Astrocyte (in vitro differentiated cells and primary cell): Measurements from ENCODE around the gene TSC22D3. TPM values are rescaled to one million over a fixed set of nuclear protein-coding genes. Genes with fewer than 3 reads are reported as not detected.

ENCODE experiments used
- DNase-seq: peaks from one replicate; pipeline ENCODE4 v3.0.0-alpha.2; 2010; ENCODE audit warnings: low read depth
- FAIRE-seq: peaks from 2 replicates; lab custom pipeline; 2011; peaks lifted over from hg19 to GRCh38; lab: Jason Lieb, UNC
- H2AFZ ChIP-seq: 2 replicates; pipeline ENCODE4 v1.6.0; 2012; ENCODE audit warnings: low read depth, low read length, inconsistent platforms
- H3K27ac ChIP-seq: 2 replicates; pipeline ENCODE4 v1.5.1; 2011; ENCODE audit warnings: low read depth, low read length, inconsistent platforms
- H3K27me3 ChIP-seq: 2 replicates; pipeline ENCODE4 v1.6.0; 2011; ENCODE audit warnings: low read length, inconsistent platforms; ENCODE audit not compliant: insufficient read depth
- H3K36me3 ChIP-seq: 2 replicates; pipeline ENCODE4 v1.5.1; 2011; ENCODE audit warnings: low read length, inconsistent platforms; ENCODE audit not compliant: insufficient read depth
- H3K4me1 ChIP-seq: 2 replicates; pipeline ENCODE4 v1.5.1; 2011; ENCODE audit warnings: low read length, inconsistent platforms; ENCODE audit not compliant: insufficient read depth
- H3K4me2 ChIP-seq: 2 replicates; pipeline ENCODE4 v1.6.0; 2012; ENCODE audit warnings: low read length, inconsistent platforms
- H3K4me3 ChIP-seq: 2 replicates; pipeline ENCODE4 v1.5.1; 2011; ENCODE audit warnings: low read depth, mild to moderate bottlenecking, low read length, inconsistent platforms; ENCODE audit not compliant: insufficient read depth
- H3K79me2 ChIP-seq: 2 replicates; pipeline ENCODE4 v1.6.0; 2012; ENCODE audit warnings: mild to moderate bottlenecking, low read length, inconsistent platforms; ENCODE audit not compliant: insufficient read depth
- H3K9ac ChIP-seq: 2 replicates; pipeline ENCODE4 v1.6.0; 2012; ENCODE audit warnings: mild to moderate bottlenecking, low read length, inconsistent platforms
- H3K9me3 ChIP-seq: 2 replicates; pipeline ENCODE4 v1.5.1; 2012; ENCODE audit warnings: low read depth, mild to moderate bottlenecking, low read length, inconsistent platforms; ENCODE audit not compliant: insufficient read depth
- H4K20me1 ChIP-seq: 2 replicates; pipeline ENCODE4 v1.6.0; 2012; ENCODE audit warnings: low read length, inconsistent platforms; ENCODE audit not compliant: insufficient read depth
- H3K27ac Mint-ChIP-seq: one replicate; pipeline ENCODE4 v1.8.0; 2021; ENCODE audit warnings: mild to moderate bottlenecking, mixed read lengths; ENCODE audit not compliant: unreplicated experiment
- H3K27me3 Mint-ChIP-seq: one replicate; pipeline ENCODE4 v1.8.0; 2021; ENCODE audit warnings: low read depth, mixed read lengths; ENCODE audit not compliant: unreplicated experiment
- H3K36me3 Mint-ChIP-seq: one replicate; pipeline ENCODE4 v1.8.0; 2021; ENCODE audit warnings: low read depth, mixed read lengths; ENCODE audit not compliant: unreplicated experiment
- H3K4me1 Mint-ChIP-seq: one replicate; pipeline ENCODE4 v1.8.0; 2021; ENCODE audit warnings: low read depth, mixed read lengths; ENCODE audit not compliant: unreplicated experiment
- H3K4me3 Mint-ChIP-seq: one replicate; pipeline ENCODE4 v1.8.0; 2021; ENCODE audit warnings: mild to moderate bottlenecking, moderate library complexity, mixed read lengths; ENCODE audit not compliant: unreplicated experiment
- H3K9me3 Mint-ChIP-seq: one replicate; pipeline ENCODE4 v1.8.0; 2021; ENCODE audit warnings: mild to moderate bottlenecking, mixed read lengths; ENCODE audit not compliant: unreplicated experiment
- EZH2 ChIP-seq: IDR thresholded peaks from 2 replicates; pipeline ENCODE4 v1.6.1; 2012; ENCODE audit warnings: mild to moderate bottlenecking, low read length, inconsistent platforms; ENCODE audit not compliant: insufficient read depth
- total RNA-seq: library from RNA; stranded (reverse); gene quantifications from 2 replicates; pipeline ENCODE4 v1.2.1, GENCODE V29; 2021
- TF ChIP-seq, protein P1 (sequence below): IDR thresholded peaks from 2 replicates; pipeline ENCODE4 v1.5.1; 2011; ENCODE audit warnings: low read depth, mild to moderate bottlenecking, inconsistent platforms, low read length, moderate library complexity; ENCODE audit not compliant: insufficient read depth

The TSC22D3 gene
- total RNA-seq, 1 donor from 2014 or later: 30.7 TPM

DNA sequence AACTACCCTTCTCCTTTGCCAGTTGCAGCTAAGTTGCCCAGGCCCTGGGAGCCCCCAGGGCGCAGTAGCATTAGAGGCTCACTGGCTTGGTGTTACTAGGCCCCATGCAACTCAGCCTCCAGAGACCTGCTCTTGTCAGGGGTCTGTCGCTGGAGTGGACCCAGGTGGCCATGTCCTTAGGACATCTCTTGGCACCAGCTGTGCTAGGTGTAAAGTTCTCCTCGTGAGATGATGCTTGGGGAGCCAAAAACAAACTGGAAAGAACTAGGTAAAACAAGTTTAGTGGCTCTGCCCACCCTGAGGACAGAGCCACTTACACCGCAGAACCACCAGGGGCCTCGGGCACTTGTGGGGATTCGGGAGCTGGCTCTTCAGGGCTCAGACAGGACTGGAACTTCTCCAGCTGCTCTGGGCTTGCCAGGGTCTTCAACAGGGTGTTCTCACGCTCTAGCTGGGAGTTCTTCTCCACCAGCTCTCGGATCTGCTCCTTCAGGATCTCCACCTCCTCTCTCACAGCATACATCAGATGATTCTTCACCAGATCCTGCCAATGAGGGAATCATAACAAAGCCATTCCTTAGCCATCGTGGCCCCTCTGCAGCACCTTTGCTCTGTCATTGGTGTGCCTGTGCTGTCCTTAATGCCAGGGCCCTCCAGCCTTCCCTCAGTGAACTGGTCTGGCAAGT lies 61.2 kb downstream of the TSC22D3 start:
- peaks cover 30% of the 10 kb centered on the region for H3K4me1 ChIP-seq
- Mint-ChIP-seq H3K36me3 (peaks cover 3% of the 10 kb centered on the region), H3K4me1 (peaks cover 33% of the 10 kb centered on the region), H3K9me3 (no peaks in the 10 kb centered on the region), H3K27me3 (no peaks in the 10 kb centered on the region), H3K27ac (no peak overlapping the region), H3K4me3 (no peak overlapping the region)
- TF ChIP-seq, protein P1, sequence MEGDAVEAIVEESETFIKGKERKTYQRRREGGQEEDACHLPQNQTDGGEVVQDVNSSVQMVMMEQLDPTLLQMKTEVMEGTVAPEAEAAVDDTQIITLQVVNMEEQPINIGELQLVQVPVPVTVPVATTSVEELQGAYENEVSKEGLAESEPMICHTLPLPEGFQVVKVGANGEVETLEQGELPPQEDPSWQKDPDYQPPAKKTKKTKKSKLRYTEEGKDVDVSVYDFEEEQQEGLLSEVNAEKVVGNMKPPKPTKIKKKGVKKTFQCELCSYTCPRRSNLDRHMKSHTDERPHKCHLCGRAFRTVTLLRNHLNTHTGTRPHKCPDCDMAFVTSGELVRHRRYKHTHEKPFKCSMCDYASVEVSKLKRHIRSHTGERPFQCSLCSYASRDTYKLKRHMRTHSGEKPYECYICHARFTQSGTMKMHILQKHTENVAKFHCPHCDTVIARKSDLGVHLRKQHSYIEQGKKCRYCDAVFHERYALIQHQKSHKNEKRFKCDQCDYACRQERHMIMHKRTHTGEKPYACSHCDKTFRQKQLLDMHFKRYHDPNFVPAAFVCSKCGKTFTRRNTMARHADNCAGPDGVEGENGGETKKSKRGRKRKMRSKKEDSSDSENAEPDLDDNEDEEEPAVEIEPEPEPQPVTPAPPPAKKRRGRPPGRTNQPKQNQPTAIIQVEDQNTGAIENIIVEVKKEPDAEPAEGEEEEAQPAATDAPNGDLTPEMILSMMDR: no peak
- no peak overlapping the region for H3K9ac ChIP-seq
- H3K4me3 ChIP-seq: no peak overlapping the region
- peaks cover 10% of the 10 kb centered on the region for H4K20me1 ChIP-seq
- DNase-seq: no peak
- H3K79me2 ChIP-seq: peaks cover 18% of the 10 kb centered on the region
- H2AFZ ChIP-seq: no peak overlapping the region
- H3K9me3 ChIP-seq: no peaks in the 10 kb centered on the region
- H3K27me3 ChIP-seq: no peaks in the 10 kb centered on the region
- H3K36me3 ChIP-seq: peaks cover 5% of the 10 kb centered on the region
- FAIRE-seq: peak; percentile 59
- H3K27ac ChIP-seq: no peak overlapping the region
- H3K4me2 ChIP-seq: peak overlapping the region; percentile 92

DNA sequence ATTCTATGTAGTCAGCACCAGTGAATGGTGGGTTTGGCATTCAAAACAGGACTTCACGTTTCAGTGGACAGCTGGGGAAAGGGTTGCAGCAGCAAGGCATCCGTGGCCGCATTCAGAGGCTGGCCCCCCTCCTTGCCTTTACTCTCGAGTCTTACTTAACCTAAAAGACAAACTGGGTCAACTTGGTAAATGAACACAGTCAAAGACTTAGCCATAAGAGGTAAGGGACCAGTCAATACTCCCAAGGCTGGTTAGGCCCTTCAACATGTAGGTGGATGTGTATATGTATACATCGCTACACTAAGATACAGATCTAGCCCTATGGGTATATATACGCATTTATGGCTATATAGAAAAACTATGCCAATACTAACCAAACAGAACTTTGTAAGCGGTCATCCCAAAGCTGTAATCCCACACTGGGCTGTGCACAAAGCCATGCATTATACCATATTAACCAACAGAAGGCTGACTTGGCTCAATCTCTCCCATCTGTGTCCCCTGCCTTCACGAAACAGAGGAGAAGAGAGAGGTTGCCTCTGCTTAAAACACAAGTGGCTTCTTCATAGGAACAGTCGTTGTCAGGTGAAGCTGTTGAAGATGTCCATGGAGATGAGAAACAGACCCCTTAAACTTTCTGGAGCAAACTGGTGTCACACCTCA lies 61.9 kb downstream of the TSC22D3 start:
- peaks cover 31% of the 10 kb centered on the region for H3K4me1 Mint-ChIP-seq
- Histone ChIP-seq H3K4me3 (no peak overlapping the region), H3K9ac (no peak overlapping the region), H3K27me3 (no peaks in the 10 kb centered on the region), H3K4me1 (peaks cover 30% of the 10 kb centered on the region), H2AFZ (no peak overlapping the region), H4K20me1 (peaks cover 10% of the 10 kb centered on the region), H3K4me2 (no peak overlapping the region), H3K27ac (no peak overlapping the region), H3K9me3 (no peaks in the 10 kb centered on the region), H3K36me3 (peaks cover 5% of the 10 kb centered on the region), H3K79me2 (peaks cover 18% of the 10 kb centered on the region)
- H3K27ac Mint-ChIP-seq: no peak overlapping the region
- no peaks in the 10 kb centered on the region for H3K27me3 Mint-ChIP-seq
- no peak overlapping the region for H3K4me3 Mint-ChIP-seq
- no peak for TF ChIP-seq EZH2
- TF ChIP-seq, protein P1: no peak
- DNase-seq (no peak), FAIRE-seq (no peak)
- H3K36me3 Mint-ChIP-seq: peaks cover 3% of the 10 kb centered on the region
- no peaks in the 10 kb centered on the region for H3K9me3 Mint-ChIP-seq

DNA sequence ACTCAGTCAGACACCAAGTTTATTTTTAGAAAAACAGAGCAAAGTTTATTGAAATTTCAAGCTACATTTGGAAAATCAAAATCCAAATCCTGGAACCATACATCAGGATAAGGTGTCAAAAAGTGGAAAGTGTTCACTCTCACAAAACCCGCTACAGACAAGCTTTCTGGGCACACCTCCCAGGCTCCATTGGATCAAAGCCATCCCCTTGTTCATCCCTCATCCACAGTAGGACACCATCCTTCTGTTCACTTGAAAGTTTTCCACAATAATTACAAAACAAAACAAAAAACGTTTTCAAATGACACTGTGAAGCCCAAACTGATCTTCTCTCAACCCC lies 62.4 kb downstream of the TSC22D3 start:
- Mint-ChIP-seq H3K27ac (no peak overlapping the region), H3K36me3 (peaks cover 3% of the 10 kb centered on the region), H3K27me3 (no peaks in the 10 kb centered on the region), H3K9me3 (no peaks in the 10 kb centered on the region), H3K4me1 (peaks cover 29% of the 10 kb centered on the region), H3K4me3 (no peak overlapping the region)
- no peaks in the 10 kb centered on the region for H3K9me3 ChIP-seq
- no peak for DNase-seq
- H4K20me1 ChIP-seq: peaks cover 10% of the 10 kb centered on the region
- no peaks in the 10 kb centered on the region for H3K27me3 ChIP-seq
- H3K4me1 ChIP-seq: peaks cover 30% of the 10 kb centered on the region
- peak overlapping the region; percentile 2 for H3K9ac ChIP-seq
- TF ChIP-seq, protein P1: no peak
- no peak for TF ChIP-seq EZH2
- peaks cover 5% of the 10 kb centered on the region for H3K36me3 ChIP-seq
- peaks cover 18% of the 10 kb centered on the region for H3K79me2 ChIP-seq
- no peak overlapping the region for H3K4me2 ChIP-seq
- peak; percentile 5 for FAIRE-seq
- no peak overlapping the region for H3K27ac ChIP-seq
- no peak overlapping the region for H2AFZ ChIP-seq
- no peak overlapping the region for H3K4me3 ChIP-seq
